OCI-LY3 (cell line): ENCODE data around the gene VHLL.

ENCODE experiments used
- H2AFZ ChIP-seq: fragments of 200-600, 300-600 bp; shearing (Covaris generic); 2 replicates; pipeline ENCODE4 v1.6.0; 2014; ENCODE audit warnings: antibody characterized with exemption, low read depth, low read length
- H3K27ac ChIP-seq: fragments of 200-600, 300-600 bp; sonication (generic); 2 replicates; pipeline ENCODE4 v1.5.1; 2014; ENCODE audit warnings: mild to moderate bottlenecking, low read length, moderate library complexity, mixed read lengths
- H3K27me3 ChIP-seq: fragments of 200-600, 300-600 bp; sonication (generic); 2 replicates; pipeline ENCODE4 v1.6.1; 2014; ENCODE audit warnings: low read depth, low read length, mixed read lengths
- H3K36me3 ChIP-seq: fragments of 200-600, 300-600 bp; sonication (generic); replicated peaks from 2 replicates; pipeline ENCODE3; 2014; ENCODE audit warnings: low read depth, low read length, mixed read lengths
- H3K4me1 ChIP-seq: fragments of 300-600, 200-600 bp; sonication (generic); 2 replicates; pipeline ENCODE4 v1.6.1; 2014; ENCODE audit warnings: low read length, mixed read lengths
- H3K4me2 ChIP-seq: fragments of 200-600, 300-600 bp; sonication (generic); 2 replicates; pipeline ENCODE4 v1.6.1; 2014; ENCODE audit warnings: low read length, mixed read lengths
- H3K4me3 ChIP-seq: fragments of 300-600, 200-600 bp; sonication (generic); 2 replicates; pipeline ENCODE4 v1.5.1; 2014; ENCODE audit warnings: antibody characterized with exemption, mild to moderate bottlenecking, low read length, moderate library complexity
- H3K79me2 ChIP-seq: fragments of 300-600, 200-600 bp; shearing (Covaris generic); 2 replicates; pipeline ENCODE4 v1.6.1; 2014; ENCODE audit warnings: mild to moderate bottlenecking, low read length, mixed read lengths
- H3K9ac ChIP-seq: fragments of 300-600, 200-600 bp; shearing (Covaris generic); 2 replicates; pipeline ENCODE4 v1.6.0; 2014; ENCODE audit warnings: mild to moderate bottlenecking, low read length, moderate library complexity
- H3K9me3 ChIP-seq: fragments of 200-600, 300-600 bp; shearing (Covaris generic); 2 replicates; pipeline ENCODE4 v1.6.1; 2014; ENCODE audit warnings: low read length, mixed read lengths; ENCODE audit not compliant: insufficient read depth
- H4K20me1 ChIP-seq: fragments of 200-600, 300-600 bp; sonication (generic); 2 replicates; pipeline ENCODE4 v1.6.1; 2016; ENCODE audit warnings: low read length, mixed read lengths; ENCODE audit not compliant: insufficient read depth
- EZH2phosphoT487 ChIP-seq: fragments of 200-600 bp; shearing (Covaris generic); IDR thresholded peaks from 2 replicates; pipeline ENCODE4 v1.6.1; 2018; ENCODE audit warnings: antibody characterized with exemption, mixed run types, low read depth

Gene VHLL

GRCh38 chr1:156249593-156249992 lies 49.5 kb downstream of the VHLL start:
- Histone ChIP-seq H3K4me2 (no peak overlapping the region), H3K36me3 (peaks cover 37% of the 10 kb centered on the region), H3K9me3 (no peaks in the 10 kb centered on the region), H3K27ac (no peak overlapping the region), H3K4me3 (no peak overlapping the region), H3K9ac (no peak overlapping the region), H4K20me1 (peaks cover 4% of the 10 kb centered on the region; the same call in 1 of the 2 replicates), H2AFZ (no peak overlapping the region), H3K27me3 (no peaks in the 10 kb centered on the region), H3K4me1 (no peaks in the 10 kb centered on the region), H3K79me2 (no peaks in the 10 kb centered on the region)
- TF ChIP-seq EZH2phosphoT487 = no peak
